SU-DHL-6 (cell line): ENCODE measurements around the gene NTF3.

Source experiments
- EZH2phosphoT487 ChIP-seq: fragments of 200-600 bp; sonication (generic), shearing (Covaris generic); conservative IDR thresholded peaks from 2 replicates; pipeline ENCODE4 v1.6.1; 2018; ENCODE audit warnings: mild to moderate bottlenecking, antibody characterized with exemption, low read length, moderate library complexity, mixed read lengths
- TF ChIP-seq, protein P1 (sequence below): fragments of 200-600 bp; sonication (generic); IDR thresholded peaks from one replicate; pipeline ENCODE4 v1.5.1; 2017; ENCODE audit warnings: antibody characterized with exemption, mild to moderate bottlenecking, low read length, moderate library complexity; ENCODE audit not compliant: insufficient read depth, poor library complexity, severe bottlenecking

DNA sequence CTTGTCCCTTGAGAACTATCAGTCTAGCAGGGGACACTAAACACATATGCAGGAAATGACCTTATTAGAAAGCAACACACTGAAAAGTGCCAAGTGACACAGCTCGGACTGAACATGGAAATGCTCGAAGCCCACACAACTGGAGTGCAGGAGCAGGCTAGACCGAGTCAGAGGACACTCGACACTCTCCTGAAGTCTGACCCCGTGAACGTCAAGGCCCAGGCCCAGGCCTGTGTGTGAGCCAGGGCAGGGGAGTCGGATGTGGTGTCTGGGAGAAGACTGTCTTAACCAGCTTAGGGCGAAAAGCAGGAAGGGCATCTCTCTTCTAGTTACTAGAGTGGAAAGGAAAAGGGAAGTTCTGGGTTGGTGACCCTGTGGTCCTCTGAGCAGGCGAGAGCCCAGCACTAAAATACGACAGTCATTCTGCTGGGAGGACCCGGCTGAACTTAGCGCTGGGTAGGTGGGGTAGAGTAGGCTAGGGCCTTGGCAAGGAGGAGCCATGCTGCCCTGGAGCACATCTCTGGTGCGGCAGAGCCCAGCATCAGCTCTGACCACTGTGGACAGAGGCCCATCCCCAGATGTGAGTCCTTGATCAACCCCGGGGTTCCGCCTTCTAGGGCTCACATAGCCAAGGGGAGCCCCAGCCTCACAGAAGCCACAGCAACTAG is 93.0 kb downstream of the NTF3 start:
- TF ChIP-seq, protein P1, sequence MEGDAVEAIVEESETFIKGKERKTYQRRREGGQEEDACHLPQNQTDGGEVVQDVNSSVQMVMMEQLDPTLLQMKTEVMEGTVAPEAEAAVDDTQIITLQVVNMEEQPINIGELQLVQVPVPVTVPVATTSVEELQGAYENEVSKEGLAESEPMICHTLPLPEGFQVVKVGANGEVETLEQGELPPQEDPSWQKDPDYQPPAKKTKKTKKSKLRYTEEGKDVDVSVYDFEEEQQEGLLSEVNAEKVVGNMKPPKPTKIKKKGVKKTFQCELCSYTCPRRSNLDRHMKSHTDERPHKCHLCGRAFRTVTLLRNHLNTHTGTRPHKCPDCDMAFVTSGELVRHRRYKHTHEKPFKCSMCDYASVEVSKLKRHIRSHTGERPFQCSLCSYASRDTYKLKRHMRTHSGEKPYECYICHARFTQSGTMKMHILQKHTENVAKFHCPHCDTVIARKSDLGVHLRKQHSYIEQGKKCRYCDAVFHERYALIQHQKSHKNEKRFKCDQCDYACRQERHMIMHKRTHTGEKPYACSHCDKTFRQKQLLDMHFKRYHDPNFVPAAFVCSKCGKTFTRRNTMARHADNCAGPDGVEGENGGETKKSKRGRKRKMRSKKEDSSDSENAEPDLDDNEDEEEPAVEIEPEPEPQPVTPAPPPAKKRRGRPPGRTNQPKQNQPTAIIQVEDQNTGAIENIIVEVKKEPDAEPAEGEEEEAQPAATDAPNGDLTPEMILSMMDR = no peak
- TF ChIP-seq EZH2phosphoT487 = no peak
